ENCODE results near the gene PSMB7.

PSMB7 gene

DNA sequence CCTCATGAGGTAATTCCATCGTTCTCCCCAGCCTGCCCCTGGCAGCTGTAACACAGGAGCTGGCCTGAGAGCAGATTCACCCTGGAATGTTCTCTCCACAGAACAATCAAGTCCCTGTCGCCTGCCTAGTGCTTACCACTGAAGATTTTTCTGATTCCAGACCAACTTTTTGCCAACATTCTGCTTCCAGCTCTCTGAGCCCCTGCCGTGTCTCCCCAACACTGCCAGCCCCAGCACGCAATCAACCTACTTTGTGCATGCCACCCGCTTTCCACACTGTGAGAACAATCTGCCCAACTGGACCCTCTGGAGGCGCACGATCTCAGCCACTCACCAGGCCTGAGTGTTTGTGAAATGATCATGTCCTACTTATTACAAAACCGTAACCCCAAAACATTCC is 62.6 kb downstream of the PSMB7 start:
- Histone ChIP-seq H3K9me2 (replicated peaks; ENCODE audit: insufficient read depth, low read length) (no peaks in the 10 kb centered on the region), H3K27me3 (ENCODE audit: low read length) (no peaks in the 10 kb centered on the region), H3K9ac (ENCODE audit: low read length) (no peak overlapping the region), H3K36me3 (ENCODE audit: low read length) (peaks cover 19% of the 10 kb centered on the region; the same call in 1 of the 2 replicates), H3K4me3 (ENCODE audit: insufficient read depth, low read length, poor library complexity, severe bottlenecking) (no peak overlapping the region), H3K9me3 (ENCODE audit: insufficient read depth, low read length) (no peaks in the 10 kb centered on the region), H2AFZ (ENCODE audit: low read depth, low read length, severe bottlenecking) (no peak overlapping the region), H3K27ac (ENCODE audit: low read depth, low read length) (no peak overlapping the region), H3F3A (ENCODE audit: insufficient read depth) (peaks cover 51% of the 10 kb centered on the region), H3K4me2 (ENCODE audit: low read depth, low read length, poor library complexity, severe bottlenecking) (no peak overlapping the region), H3K79me2 (ENCODE audit: insufficient read depth, low read length) (no peaks in the 10 kb centered on the region; the same call in 1 of the 2 replicates), H4K20me1 (ENCODE audit: low read depth, low read length) (no peaks in the 10 kb centered on the region; the same call in 1 of the 2 replicates)
- no peak for TF ChIP-seq EZH2phosphoT487 (conservative IDR thresholded peaks at IDR 0.05; ENCODE audit: low read length)
- TF ChIP-seq, protein P1, sequence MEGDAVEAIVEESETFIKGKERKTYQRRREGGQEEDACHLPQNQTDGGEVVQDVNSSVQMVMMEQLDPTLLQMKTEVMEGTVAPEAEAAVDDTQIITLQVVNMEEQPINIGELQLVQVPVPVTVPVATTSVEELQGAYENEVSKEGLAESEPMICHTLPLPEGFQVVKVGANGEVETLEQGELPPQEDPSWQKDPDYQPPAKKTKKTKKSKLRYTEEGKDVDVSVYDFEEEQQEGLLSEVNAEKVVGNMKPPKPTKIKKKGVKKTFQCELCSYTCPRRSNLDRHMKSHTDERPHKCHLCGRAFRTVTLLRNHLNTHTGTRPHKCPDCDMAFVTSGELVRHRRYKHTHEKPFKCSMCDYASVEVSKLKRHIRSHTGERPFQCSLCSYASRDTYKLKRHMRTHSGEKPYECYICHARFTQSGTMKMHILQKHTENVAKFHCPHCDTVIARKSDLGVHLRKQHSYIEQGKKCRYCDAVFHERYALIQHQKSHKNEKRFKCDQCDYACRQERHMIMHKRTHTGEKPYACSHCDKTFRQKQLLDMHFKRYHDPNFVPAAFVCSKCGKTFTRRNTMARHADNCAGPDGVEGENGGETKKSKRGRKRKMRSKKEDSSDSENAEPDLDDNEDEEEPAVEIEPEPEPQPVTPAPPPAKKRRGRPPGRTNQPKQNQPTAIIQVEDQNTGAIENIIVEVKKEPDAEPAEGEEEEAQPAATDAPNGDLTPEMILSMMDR (IDR thresholded peaks at IDR 0.05; ENCODE audit: insufficient read depth, low read length, poor library complexity, severe bottlenecking) = no peak

DNA sequence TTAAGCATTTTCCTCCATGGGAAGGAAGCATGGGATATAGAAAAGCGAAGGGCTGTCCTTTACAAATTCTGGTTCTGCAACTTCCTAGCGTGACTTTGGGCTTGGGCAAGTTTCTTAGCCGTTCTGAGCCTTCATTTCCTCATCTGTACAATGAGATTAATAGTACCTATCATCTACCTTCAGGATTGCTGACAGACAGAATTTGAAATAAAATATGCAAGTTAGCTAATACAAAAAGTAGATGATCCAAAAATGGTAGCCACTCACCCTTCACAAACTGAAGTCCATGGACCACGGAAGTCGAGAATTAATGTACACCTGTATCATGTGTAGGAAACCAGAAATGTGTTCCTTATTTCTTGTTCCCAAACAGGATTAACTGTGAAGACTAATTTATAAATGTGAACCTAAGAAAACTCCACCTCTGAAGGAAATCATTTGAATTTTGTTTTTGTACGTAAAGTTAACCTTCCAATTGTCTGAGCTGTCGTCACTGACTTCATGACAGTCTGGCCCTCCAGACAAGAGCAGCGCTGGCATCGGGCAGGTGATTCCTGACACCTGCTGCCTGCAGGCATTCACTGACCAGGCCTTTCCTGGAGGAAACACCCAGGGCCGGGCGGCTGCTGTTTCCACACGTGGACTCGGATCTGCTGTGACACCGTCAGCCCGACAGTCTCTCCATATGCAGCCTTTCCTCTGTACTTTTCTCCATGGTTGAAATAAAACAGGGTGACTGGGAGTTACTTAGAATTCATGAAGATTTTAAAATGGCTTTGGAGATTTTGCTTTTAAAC is 63.4 kb downstream of the PSMB7 start:
- H3K36me3 ChIP-seq (ENCODE audit: low read length) = peaks cover 20% of the 10 kb centered on the region; the same call in 1 of the 2 replicates
- no peak overlapping the region for H3K4me2 ChIP-seq (ENCODE audit: low read depth, low read length, poor library complexity, severe bottlenecking)
- no peak for TF ChIP-seq EZH2phosphoT487 (conservative IDR thresholded peaks at IDR 0.05; ENCODE audit: low read length)
- TF ChIP-seq, protein P1 (IDR thresholded peaks at IDR 0.05; ENCODE audit: insufficient read depth, low read length, poor library complexity, severe bottlenecking) = no peak
- H2AFZ ChIP-seq (ENCODE audit: low read depth, low read length, severe bottlenecking) = no peak overlapping the region
- H3K27me3 ChIP-seq (ENCODE audit: low read length) = no peaks in the 10 kb centered on the region
- H3K4me3 ChIP-seq (ENCODE audit: insufficient read depth, low read length, poor library complexity, severe bottlenecking) = no peak overlapping the region
- no peak overlapping the region for H3K27ac ChIP-seq (ENCODE audit: low read depth, low read length)
- H3F3A ChIP-seq (ENCODE audit: insufficient read depth) = peaks cover 44% of the 10 kb centered on the region
- no peaks in the 10 kb centered on the region for H3K9me2 ChIP-seq (replicated peaks; ENCODE audit: insufficient read depth, low read length)
- no peaks in the 10 kb centered on the region; the same call in 1 of the 2 replicates for H3K79me2 ChIP-seq (ENCODE audit: insufficient read depth, low read length)
- no peaks in the 10 kb centered on the region for H3K9me3 ChIP-seq (ENCODE audit: insufficient read depth, low read length)
- no peak overlapping the region for H3K9ac ChIP-seq (ENCODE audit: low read length)
- no peaks in the 10 kb centered on the region; the same call in 1 of the 2 replicates for H4K20me1 ChIP-seq (ENCODE audit: low read depth, low read length)

DNA sequence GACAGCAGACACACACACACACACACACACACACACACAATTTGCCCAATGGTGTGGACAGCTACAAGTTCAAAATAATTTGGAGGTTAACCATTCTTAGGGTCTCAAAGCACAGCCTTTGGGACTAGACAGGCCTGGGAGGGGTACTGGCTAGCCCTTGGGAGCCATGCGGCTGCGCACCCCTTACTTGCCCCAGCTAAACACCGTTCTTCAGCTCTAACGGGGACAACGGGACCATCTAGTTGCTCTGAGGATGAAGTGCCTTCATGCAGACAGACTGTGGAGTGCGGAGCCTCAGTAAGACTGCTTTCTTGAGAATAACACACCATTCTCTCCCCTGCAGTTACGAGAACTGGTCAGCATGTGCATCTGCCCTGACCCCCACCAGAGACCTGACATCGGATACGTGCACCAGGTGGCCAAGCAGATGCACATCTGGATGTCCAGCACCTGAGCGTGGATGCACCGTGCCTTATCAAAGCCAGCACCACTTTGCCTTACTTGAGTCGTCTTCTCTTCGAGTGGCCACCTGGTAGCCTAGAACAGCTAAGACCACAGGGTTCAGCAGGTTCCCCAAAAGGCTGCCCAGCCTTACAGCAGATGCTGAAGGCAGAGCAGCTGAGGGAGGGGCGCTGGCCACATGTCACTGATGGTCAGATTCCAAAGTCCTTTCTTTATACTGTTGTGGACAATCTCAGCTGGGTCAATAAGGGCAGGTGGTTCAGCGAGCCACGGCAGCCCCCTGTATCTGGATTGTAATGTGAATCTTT is 64.6 kb downstream of the PSMB7 start:
- H3K27ac ChIP-seq (ENCODE audit: low read depth, low read length) = no peak overlapping the region

More for the DNA sequence above, 64.6 kb downstream of the PSMB7 start:
- Histone ChIP-seq H3K9me2 (replicated peaks; ENCODE audit: insufficient read depth, low read length) (no peaks in the 10 kb centered on the region), H3K4me3 (ENCODE audit: insufficient read depth, low read length, poor library complexity, severe bottlenecking) (no peak overlapping the region), H4K20me1 (ENCODE audit: low read depth, low read length) (no peaks in the 10 kb centered on the region; the same call in 1 of the 2 replicates), H3K79me2 (ENCODE audit: insufficient read depth, low read length) (no peaks in the 10 kb centered on the region; the same call in 1 of the 2 replicates), H3K9ac (ENCODE audit: low read length) (no peak overlapping the region), H3K36me3 (ENCODE audit: low read length) (peaks cover 20% of the 10 kb centered on the region; the same call in 1 of the 2 replicates), H3K27me3 (ENCODE audit: low read length) (no peaks in the 10 kb centered on the region), H3F3A (ENCODE audit: insufficient read depth) (peaks cover 37% of the 10 kb centered on the region), H3K4me2 (ENCODE audit: low read depth, low read length, poor library complexity, severe bottlenecking) (no peak overlapping the region), H3K9me3 (ENCODE audit: insufficient read depth, low read length) (no peaks in the 10 kb centered on the region), H2AFZ (ENCODE audit: low read depth, low read length, severe bottlenecking) (no peak overlapping the region)
- TF ChIP-seq EZH2phosphoT487 (conservative IDR thresholded peaks at IDR 0.05; ENCODE audit: low read length) = no peak
- TF ChIP-seq, protein P1 (IDR thresholded peaks at IDR 0.05; ENCODE audit: insufficient read depth, low read length, poor library complexity, severe bottlenecking) = no peak
